Measurements from ENCODE around the gene UTP25.

DNA sequence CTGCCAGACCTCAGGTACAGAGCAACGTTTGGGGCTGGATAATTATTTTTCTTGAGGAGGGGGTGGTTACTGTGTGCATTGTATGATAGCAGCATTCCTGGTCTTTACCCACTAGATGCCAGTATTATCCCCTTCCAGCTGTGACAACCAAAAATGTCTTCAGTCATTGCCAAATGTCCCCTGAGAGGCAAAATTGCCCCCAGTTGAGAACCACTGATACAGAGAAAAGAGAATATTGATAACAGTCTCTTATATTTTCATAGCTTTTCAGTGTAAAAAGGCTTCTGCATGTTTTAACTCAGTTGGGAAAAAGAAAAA is 58.4 kb downstream of the UTP25 start:
- TF ChIP-seq POLR2A (IDR thresholded peaks at IDR 0.05; ENCODE audit: low read depth, low read length) (no peak), JUN (IDR thresholded peaks at IDR 0.05; ENCODE audit: borderline replicate concordance, insufficient read depth, insufficient read length, low read depth) (no peak), POLR2AphosphoS5 (IDR thresholded peaks at IDR 0.05; ENCODE audit: insufficient read depth, low read depth, low read length) (no peak), MAX (IDR thresholded peaks at IDR 0.05; ENCODE audit: insufficient read depth, insufficient read length) (no peak), EZH2 (IDR thresholded peaks at IDR 0.05; ENCODE audit: borderline replicate concordance, low read depth, low read length, severe bottlenecking) (no peak), GATA2 (IDR thresholded peaks at IDR 0.05; ENCODE audit: insufficient read depth, insufficient read length, low read depth, low read length) (no peak), MYC (IDR thresholded peaks at IDR 0.05; ENCODE audit: low read depth, low read length) (no peak)
- TF ChIP-seq, protein P1, sequence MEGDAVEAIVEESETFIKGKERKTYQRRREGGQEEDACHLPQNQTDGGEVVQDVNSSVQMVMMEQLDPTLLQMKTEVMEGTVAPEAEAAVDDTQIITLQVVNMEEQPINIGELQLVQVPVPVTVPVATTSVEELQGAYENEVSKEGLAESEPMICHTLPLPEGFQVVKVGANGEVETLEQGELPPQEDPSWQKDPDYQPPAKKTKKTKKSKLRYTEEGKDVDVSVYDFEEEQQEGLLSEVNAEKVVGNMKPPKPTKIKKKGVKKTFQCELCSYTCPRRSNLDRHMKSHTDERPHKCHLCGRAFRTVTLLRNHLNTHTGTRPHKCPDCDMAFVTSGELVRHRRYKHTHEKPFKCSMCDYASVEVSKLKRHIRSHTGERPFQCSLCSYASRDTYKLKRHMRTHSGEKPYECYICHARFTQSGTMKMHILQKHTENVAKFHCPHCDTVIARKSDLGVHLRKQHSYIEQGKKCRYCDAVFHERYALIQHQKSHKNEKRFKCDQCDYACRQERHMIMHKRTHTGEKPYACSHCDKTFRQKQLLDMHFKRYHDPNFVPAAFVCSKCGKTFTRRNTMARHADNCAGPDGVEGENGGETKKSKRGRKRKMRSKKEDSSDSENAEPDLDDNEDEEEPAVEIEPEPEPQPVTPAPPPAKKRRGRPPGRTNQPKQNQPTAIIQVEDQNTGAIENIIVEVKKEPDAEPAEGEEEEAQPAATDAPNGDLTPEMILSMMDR (IDR thresholded peaks at IDR 0.05; ENCODE audit: extremely low read depth in 1 of 2, insufficient read depth in 1 of 2, low read depth in 1 of 2, low read length in 2 of 2), result peak in 1 of 2 donors; percentile 9

Data from endothelial cell of umbilical vein (primary cell).